Measurements from ENCODE around the gene FOXL2NB.

DNA sequence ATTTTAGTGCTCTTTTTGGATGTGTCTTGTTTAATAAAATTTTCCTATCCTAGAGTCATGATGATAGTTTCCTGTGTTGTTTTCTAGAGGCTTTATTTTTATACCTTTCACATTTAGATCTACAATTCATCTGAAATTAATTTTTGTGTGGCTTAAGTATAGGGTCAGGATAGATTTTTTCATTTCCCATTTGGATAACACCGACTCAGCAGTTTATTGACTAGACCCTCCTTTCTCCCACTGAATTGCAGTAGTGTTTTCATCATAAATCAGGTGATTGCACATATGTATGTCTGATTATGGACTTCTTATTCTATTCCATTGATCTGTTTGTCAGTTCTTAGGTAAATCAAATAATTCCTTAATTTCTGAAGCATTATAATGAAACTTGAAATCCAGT is 48.7 kb downstream of the FOXL2NB start:
- TF ChIP-seq, protein P1, sequence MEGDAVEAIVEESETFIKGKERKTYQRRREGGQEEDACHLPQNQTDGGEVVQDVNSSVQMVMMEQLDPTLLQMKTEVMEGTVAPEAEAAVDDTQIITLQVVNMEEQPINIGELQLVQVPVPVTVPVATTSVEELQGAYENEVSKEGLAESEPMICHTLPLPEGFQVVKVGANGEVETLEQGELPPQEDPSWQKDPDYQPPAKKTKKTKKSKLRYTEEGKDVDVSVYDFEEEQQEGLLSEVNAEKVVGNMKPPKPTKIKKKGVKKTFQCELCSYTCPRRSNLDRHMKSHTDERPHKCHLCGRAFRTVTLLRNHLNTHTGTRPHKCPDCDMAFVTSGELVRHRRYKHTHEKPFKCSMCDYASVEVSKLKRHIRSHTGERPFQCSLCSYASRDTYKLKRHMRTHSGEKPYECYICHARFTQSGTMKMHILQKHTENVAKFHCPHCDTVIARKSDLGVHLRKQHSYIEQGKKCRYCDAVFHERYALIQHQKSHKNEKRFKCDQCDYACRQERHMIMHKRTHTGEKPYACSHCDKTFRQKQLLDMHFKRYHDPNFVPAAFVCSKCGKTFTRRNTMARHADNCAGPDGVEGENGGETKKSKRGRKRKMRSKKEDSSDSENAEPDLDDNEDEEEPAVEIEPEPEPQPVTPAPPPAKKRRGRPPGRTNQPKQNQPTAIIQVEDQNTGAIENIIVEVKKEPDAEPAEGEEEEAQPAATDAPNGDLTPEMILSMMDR (IDR thresholded peaks at IDR 0.05), result no peak
- no peak for TF ChIP-seq POLR2AphosphoS5 (IDR thresholded peaks at IDR 0.05)
- no peak for TF ChIP-seq POLR2A (IDR thresholded peaks at IDR 0.05)
